HEK293T (cell line): Measurements from ENCODE around the gene TSPAN4.

Experiments used
- CTCF ChIA-PET: fragments of 350-600 bp; formaldehyde crosslinking; extraction: SDS; loops from one replicate; lab custom pipeline; 2021; ENCODE audit warnings: antibody characterized with exemption, inconsistent platforms; lab: Yijun Ruan, JAX
- POLR2A ChIA-PET: fragments of 350-600 bp; formaldehyde crosslinking; extraction: SDS; loops from one replicate; lab custom pipeline; 2020; ENCODE audit warnings: antibody characterized with exemption, inconsistent platforms; lab: Yijun Ruan, JAX
- DNase-seq: peaks from one replicate; pipeline ENCODE4 v3.0.0; 2012; ENCODE audit warnings: mixed read lengths; ENCODE audit errors: extremely low spot score
- ARNT ChIP-seq: fragments of 450-650 bp; IDR thresholded peaks from 2 replicates; pipeline ENCODE4 v1.6.1; 2017; ENCODE audit warnings: mild to moderate bottlenecking
- BHLHE40 ChIP-seq: fragments of 450-650 bp; IDR thresholded peaks from 2 replicates; pipeline ENCODE4 v1.6.1; 2016; ENCODE audit warnings: mild to moderate bottlenecking, moderate library complexity, borderline replicate concordance
- CTBP1 ChIP-seq: fragments of 450-650 bp; IDR thresholded peaks from 2 replicates; pipeline ENCODE4 v1.6.1; 2016; ENCODE audit warnings: borderline replicate concordance
- ELF4 ChIP-seq: fragments of 450-650 bp; IDR thresholded peaks from 2 replicates; pipeline ENCODE4 v1.6.1; 2017; ENCODE audit warnings: antibody characterized with exemption
- FOXA1 ChIP-seq: fragments of 450-650 bp; IDR thresholded peaks from 2 replicates; pipeline ENCODE4 v1.6.1; 2016; ENCODE audit warnings: mild to moderate bottlenecking
- FOXK2 ChIP-seq: fragments of 450-650 bp; IDR thresholded peaks from 2 replicates; pipeline ENCODE4 v1.6.1; 2016; ENCODE audit warnings: mild to moderate bottlenecking
- FOXM1 ChIP-seq: fragments of 450-650 bp; IDR thresholded peaks from 2 replicates; pipeline ENCODE4 v1.6.1; 2017; ENCODE audit warnings: mild to moderate bottlenecking, borderline replicate concordance
- HDGF ChIP-seq: fragments of 450-650 bp; IDR thresholded peaks from 2 replicates; pipeline ENCODE4 v1.6.1; 2017; ENCODE audit warnings: antibody characterized with exemption, borderline replicate concordance
- L3MBTL2 ChIP-seq: fragments of 450-650 bp; conservative IDR thresholded peaks from 2 replicates; pipeline ENCODE4 v1.6.1; 2016; ENCODE audit warnings: mild to moderate bottlenecking
- LEF1 ChIP-seq: fragments of 450-650 bp; IDR thresholded peaks from 2 replicates; pipeline ENCODE4 v1.6.1; 2017; ENCODE audit warnings: mild to moderate bottlenecking, borderline replicate concordance
- NFRKB ChIP-seq: fragments of 450-650 bp; IDR thresholded peaks from 2 replicates; pipeline ENCODE4 v1.6.1; 2016; ENCODE audit warnings: mild to moderate bottlenecking, moderate library complexity
- PKNOX1 ChIP-seq: fragments of 450-650 bp; IDR thresholded peaks from 2 replicates; pipeline ENCODE4 v1.6.1; 2016
- SP1 ChIP-seq: fragments of 450-650 bp; IDR thresholded peaks from 2 replicates; pipeline ENCODE4 v1.6.1; 2017
- SUZ12 ChIP-seq: fragments of 450-650 bp; IDR thresholded peaks from 2 replicates; pipeline ENCODE4 v1.6.1; 2016; ENCODE audit warnings: mild to moderate bottlenecking
- TARDBP ChIP-seq: fragments of 450-650 bp; IDR thresholded peaks from 2 replicates; pipeline ENCODE4 v1.6.1; 2016
- ZNF384 ChIP-seq: fragments of 450-650 bp; IDR thresholded peaks from 2 replicates; pipeline ENCODE4 v1.6.1; 2016

The TSPAN4 gene

GRCh38 chr11:848380-848931 lies 5.8 kb downstream of the TSPAN4 start:
- peak; percentile 67 for DNase-seq
- POLR2A ChIA-PET = no interaction called here
- CTCF ChIA-PET = interaction anchor here (0.8 to 1.1 kb wide), 3 partner anchors 9 to 29 kb away, joined by 3 to 4 read pairs (median 3); partner anchors contain the start of gene PNPLA2
- no peak for TF ChIP-seq PKNOX1
- no peak for TF ChIP-seq BHLHE40
- TF ChIP-seq ZNF384 = no peak
- TF ChIP-seq SP1 = no peak
- no peak for TF ChIP-seq LEF1
- no peak for TF ChIP-seq FOXK2
- TF ChIP-seq TARDBP = no peak
- TF ChIP-seq SUZ12 = no peak
- no peak for TF ChIP-seq CTBP1
- no peak for TF ChIP-seq L3MBTL2
- TF ChIP-seq FOXA1 = no peak

DNA sequence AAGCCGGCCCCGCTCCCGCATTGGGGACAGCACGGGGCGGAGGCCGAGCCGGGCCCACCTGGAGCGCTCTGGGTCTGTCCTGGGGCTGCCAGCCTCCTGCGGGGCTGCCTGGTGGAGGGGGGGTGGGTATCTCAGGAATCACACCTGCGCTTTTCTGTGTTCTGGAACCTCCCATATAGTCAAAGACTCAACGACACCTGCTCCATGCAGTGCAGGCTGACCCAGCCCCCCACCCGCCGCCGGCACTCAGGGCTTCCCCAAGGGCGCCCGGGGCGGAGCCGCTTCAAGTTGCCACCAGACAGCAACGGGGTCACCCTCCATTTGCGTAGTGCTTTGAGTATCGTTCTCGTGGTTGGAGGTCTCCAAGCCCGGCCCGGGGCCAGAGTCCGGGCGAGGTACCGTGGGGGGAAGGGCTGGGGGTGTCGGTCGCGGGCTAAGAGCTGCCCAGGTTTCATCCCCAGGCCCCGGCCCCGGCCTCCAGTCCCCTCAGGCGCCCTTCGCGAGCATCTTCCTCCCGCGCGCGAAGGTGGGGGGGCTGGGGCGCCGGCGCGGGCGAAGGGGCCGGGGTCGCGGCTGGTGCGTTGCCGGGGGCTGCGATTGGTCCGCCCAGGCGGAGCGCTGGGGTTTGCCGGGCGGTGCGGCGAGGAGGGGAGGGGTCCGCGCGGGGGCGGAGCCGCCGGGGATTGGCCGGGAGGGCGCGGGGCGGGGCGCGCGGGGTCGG lies 6.6 kb downstream of the TSPAN4 start:
- CTCF ChIA-PET = interaction anchor here (0.8 to 1.1 kb wide), 3 partner anchors 8 to 30 kb away, joined by 3 to 4 read pairs (median 3); partner anchors contain the start of gene PNPLA2
- TF ChIP-seq SP1 = no peak
- TF ChIP-seq ZNF384 = no peak
- TF ChIP-seq PKNOX1 = no peak
- TF ChIP-seq SUZ12 = no peak
- POLR2A ChIA-PET = no interaction called here
- peak; percentile 74 for DNase-seq

DNA sequence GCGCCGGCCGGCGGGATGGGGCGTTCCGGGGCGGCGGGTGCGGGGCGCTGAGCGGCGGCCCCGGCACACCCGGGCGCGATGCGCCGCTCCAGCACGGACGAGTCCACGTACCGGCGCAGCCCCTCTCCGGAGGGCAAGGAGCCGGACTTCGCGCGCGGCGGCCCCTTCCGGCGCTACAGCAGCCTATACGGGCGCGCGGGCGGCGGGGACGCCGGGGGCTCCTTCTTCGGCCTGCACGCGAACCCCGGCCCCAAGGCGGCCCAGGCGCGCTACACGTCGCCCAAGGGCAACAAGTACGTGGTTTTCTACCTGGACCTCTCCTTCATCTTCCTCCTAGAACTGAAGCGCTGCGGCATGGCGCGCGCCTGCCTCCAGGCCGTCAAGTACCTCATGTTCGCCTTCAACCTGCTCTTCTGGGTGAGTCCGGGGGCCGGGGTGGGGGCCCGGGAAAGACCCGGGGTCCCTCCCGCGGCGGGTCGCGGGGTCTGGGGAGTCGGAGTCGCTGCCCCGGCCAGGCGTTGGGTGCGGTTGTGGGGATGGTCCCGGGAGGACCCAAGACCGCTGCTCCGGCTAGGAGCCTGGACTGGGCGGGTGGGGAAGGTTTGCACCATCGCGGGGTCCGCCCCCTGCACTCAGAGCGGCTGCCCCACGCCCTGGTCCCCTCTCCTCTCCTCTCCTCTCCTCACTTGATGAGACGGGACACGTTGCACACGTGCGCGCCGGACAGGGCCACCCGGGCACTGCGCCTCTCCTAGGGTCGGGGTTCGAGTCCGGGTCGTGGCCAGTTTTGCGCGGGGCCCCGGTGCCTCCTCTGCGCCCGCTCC lies 7.5 kb downstream of the TSPAN4 start:
- TF ChIP-seq NFRKB = no peak
- no peak for TF ChIP-seq FOXK2
- TF ChIP-seq FOXM1 = no peak
- no peak for TF ChIP-seq BHLHE40
- TF ChIP-seq L3MBTL2 = no peak
- no peak for TF ChIP-seq FOXA1
- no peak for TF ChIP-seq LEF1
- CTCF ChIA-PET = no interaction called here
- DNase-seq = peak; percentile 50
- POLR2A ChIA-PET = no interaction called here

GRCh38 chr11:850775-851763 lies 8.4 kb downstream of the TSPAN4 start:
- TF ChIP-seq CTBP1 (no peak), L3MBTL2 (no peak), NFRKB (no peak), SP1 (no peak), LEF1 (no peak), SUZ12 (no peak), HDGF (no peak), ARNT (no peak)
- DNase-seq = no peak
- ChIA-PET POLR2A (interaction anchor here (1.0 kb wide), 1 partner anchor 10 kb away, joined by 3 read pairs; no protein-coding TSS in a partner anchor), CTCF (interaction anchor here (1.1 kb wide), 1 partner anchor 200 kb away, joined by 5 read pairs; no protein-coding TSS in a partner anchor)

DNA sequence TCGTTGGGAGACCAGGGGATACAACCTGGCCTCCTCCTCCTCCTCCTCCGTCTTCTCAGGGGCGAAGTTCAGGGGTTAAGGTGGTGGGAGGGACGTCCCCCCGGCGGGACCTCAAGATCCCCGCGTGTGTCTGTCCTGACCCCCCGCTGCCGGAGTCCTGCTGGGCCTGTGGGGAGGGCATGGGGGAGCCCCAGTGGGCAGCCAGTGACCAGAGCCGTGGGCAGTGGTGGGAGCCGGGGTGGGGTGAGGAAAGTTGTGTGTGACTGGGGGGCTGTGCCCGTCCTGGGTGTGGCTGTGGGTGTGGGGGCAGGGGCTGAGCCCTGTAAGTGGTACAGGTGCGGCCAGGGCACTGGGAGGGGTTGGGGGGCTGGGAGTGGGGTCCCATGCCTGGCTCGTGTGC lies 10.1 kb downstream of the TSPAN4 start:
- TF ChIP-seq ZNF384 (no peak), L3MBTL2 (no peak), TARDBP (no peak), ELF4 (no peak), CTBP1 (no peak), NFRKB (no peak), FOXK2 (no peak), SP1 (no peak)
- no peak for DNase-seq
- ChIA-PET POLR2A (no interaction called here), CTCF (no interaction called here)
